Activated CD8-positive, alpha-beta T cell treated with anti-CD3 and anti-CD28 coated beads for 36 hours (primary cell): Measurements from ENCODE around the gene PRELP. TPM values are rescaled to one million over a fixed set of nuclear protein-coding genes. Genes with fewer than 3 reads are reported as not detected.

ENCODE experiments used
- ATAC-seq: fragments of 200-7000 bp; cut with Tn5 transposase; one replicate; pipeline ENCODE4 v1.10.0; 2021; ENCODE audit warnings: mild to moderate bottlenecking, moderate library complexity
- CTCF ChIA-PET: fragments of 350-600 bp; sonication (Branson Sonifier 250); formaldehyde crosslinking; loops from one replicate; lab custom pipeline; 2021; ENCODE audit warnings: antibody characterized with exemption; lab: Charles Lee
- POLR2A ChIA-PET: fragments of 350-600 bp; sonication (Branson Sonifier 250); formaldehyde crosslinking; loops from one replicate; lab custom pipeline; 2021; ENCODE audit warnings: antibody characterized with exemption; lab: Charles Lee
- DNase-seq: peaks from one replicate; pipeline ENCODE4 v3.0.0-alpha.2; 2020
- H3K27ac Mint-ChIP-seq: one replicate; pipeline ENCODE4 v1.8.0; 2021; ENCODE audit warnings: mild to moderate bottlenecking, mixed read lengths
- H3K27me3 Mint-ChIP-seq: one replicate; pipeline ENCODE4 v1.8.0; 2021; ENCODE audit warnings: mixed read lengths
- H3K36me3 Mint-ChIP-seq: one replicate; pipeline ENCODE4 v1.8.0; 2021; ENCODE audit warnings: low read depth, mixed read lengths
- H3K4me1 Mint-ChIP-seq: one replicate; pipeline ENCODE4 v1.8.0; 2021; ENCODE audit warnings: low read depth, mixed read lengths
- H3K4me3 Mint-ChIP-seq: one replicate; pipeline ENCODE4 v1.8.0; 2021; ENCODE audit warnings: mild to moderate bottlenecking, moderate library complexity, mixed read lengths
- H3K9me3 Mint-ChIP-seq: one replicate; pipeline ENCODE4 v1.8.0; 2021; ENCODE audit warnings: mixed read lengths
- intact Hi-C: fragments of 100-400 bp; cut with micrococcal nuclease; formaldehyde crosslinking; loops from one replicate; pipeline ENCODE4 v1.10.0; 2022
- total RNA-seq, 2 experiments: library from RNA; stranded (reverse); gene quantifications; one replicate each; pipeline ENCODE4 v1.2.3, GENCODE V29; 2021
- TF ChIP-seq, protein P1 (sequence below): fragments of 200-600 bp; IDR thresholded peaks from one replicate; pipeline ENCODE4 v1.8.0; 2022; ENCODE audit warnings: antibody characterized with exemption, mild to moderate bottlenecking

Gene PRELP
- total RNA-seq, 2 experiments from 2014 or later: not detected

DNA sequence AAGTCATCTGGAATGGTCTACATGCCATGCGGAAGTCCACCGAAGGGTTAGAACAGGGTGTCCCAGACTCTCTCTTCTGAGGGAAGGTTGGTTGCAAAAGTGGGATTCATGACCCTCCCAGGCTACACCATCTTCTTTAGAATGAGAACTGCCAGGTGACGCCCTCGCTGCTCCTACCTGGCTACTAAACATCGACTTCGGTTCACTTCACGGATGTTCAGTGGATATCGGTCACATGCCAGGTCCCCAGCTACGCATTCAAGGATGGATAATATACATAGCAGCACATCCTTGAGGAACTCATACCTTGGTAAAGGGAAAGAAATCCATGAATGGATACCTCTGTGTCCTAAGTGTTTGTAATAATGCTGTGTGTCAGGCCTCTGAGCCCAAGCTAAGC lies 15.0 kb downstream of the PRELP start:
- ChIA-PET CTCF (interaction anchor here (1.0 to 9.7 kb wide), 4 partner anchors 14 to 221 kb away, joined by 3 to 166 read pairs (median 64); no protein-coding TSS in a partner anchor), POLR2A (interaction anchor here (0.7 kb wide), 1 partner anchor 223 kb away, joined by 3 read pairs; no protein-coding TSS in a partner anchor)
- H3K4me1 Mint-ChIP-seq: peaks cover 6% of the 10 kb centered on the region
- no peaks in the 10 kb centered on the region for H3K27me3 Mint-ChIP-seq
- ATAC-seq (no peak), DNase-seq (no peak)
- H3K27ac Mint-ChIP-seq: no peak overlapping the region
- intact Hi-C loops: no loop called here
- H3K36me3 Mint-ChIP-seq: no peaks in the 10 kb centered on the region
- no peaks in the 10 kb centered on the region for H3K9me3 Mint-ChIP-seq
- H3K4me3 Mint-ChIP-seq: no peak overlapping the region
- TF ChIP-seq, protein P1, sequence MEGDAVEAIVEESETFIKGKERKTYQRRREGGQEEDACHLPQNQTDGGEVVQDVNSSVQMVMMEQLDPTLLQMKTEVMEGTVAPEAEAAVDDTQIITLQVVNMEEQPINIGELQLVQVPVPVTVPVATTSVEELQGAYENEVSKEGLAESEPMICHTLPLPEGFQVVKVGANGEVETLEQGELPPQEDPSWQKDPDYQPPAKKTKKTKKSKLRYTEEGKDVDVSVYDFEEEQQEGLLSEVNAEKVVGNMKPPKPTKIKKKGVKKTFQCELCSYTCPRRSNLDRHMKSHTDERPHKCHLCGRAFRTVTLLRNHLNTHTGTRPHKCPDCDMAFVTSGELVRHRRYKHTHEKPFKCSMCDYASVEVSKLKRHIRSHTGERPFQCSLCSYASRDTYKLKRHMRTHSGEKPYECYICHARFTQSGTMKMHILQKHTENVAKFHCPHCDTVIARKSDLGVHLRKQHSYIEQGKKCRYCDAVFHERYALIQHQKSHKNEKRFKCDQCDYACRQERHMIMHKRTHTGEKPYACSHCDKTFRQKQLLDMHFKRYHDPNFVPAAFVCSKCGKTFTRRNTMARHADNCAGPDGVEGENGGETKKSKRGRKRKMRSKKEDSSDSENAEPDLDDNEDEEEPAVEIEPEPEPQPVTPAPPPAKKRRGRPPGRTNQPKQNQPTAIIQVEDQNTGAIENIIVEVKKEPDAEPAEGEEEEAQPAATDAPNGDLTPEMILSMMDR: no peak

DNA sequence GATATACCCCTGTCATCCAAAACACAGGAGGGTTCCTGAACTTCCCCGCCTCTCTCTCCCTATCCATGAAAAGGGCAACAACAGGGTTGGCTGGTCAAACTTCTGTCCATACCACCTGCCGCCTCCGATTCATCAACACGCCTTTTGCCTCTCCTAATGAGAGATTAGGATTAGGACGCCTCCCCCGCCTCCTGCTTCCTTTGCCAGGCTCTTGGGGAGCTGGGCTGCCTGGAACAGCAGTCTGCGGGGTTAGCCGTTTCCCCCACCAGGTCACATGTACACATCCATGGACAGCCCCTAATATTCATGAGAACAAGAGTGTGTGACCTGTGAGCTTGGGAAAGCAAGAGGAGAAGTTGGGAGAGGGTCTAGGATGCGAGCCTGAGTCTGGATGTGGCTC lies 16.1 kb downstream of the PRELP start:
- no peak for DNase-seq

DNA sequence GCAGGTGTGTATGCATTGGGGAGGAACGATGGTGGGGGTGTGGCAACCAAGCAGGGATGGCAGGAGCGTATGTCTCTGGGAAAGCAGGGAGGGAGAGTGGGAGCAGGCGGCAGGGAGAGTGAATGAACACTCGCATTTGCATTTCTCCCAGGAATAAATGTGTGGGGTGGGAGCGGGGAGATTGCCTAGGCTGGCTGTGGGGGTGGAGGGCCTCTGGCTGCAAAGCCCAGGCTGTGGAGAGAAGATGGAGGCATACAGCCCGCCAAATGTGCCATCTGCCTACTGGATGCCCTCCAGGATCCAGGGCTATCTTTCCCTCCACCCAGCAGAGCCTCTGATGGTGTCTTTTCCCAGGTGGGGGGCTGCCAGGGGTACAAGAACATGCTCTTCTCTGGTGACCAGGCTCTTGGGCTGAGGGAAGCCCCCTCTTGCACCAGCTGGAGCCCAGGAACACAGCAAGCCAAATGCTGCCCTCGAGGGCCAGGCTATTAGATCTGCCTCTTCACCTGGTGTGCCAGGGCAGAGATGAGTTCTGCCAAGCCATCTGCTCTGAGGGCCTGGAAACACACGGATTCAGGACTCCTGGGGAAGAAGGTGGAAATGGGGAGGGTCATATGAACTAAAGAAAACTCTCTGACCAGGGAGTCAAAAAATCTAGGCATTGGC lies 16.6 kb downstream of the PRELP start:
- Mint-ChIP-seq H3K4me3 (no peak overlapping the region), H3K4me1 (peaks cover 6% of the 10 kb centered on the region), H3K27me3 (no peaks in the 10 kb centered on the region), H3K27ac (no peak overlapping the region), H3K36me3 (no peaks in the 10 kb centered on the region), H3K9me3 (no peaks in the 10 kb centered on the region)
- intact Hi-C loops: no loop called here
- TF ChIP-seq, protein P1: no peak
- no peak for ATAC-seq
- POLR2A ChIA-PET: no interaction called here
- DNase-seq: no peak
- CTCF ChIA-PET: interaction anchor here (2.1 to 9.7 kb wide), 3 partner anchors 13 to 225 kb away, joined by 6 to 166 read pairs (median 10); no protein-coding TSS in a partner anchor

More for the DNA sequence above, 16.1 kb downstream of the PRELP start:
- TF ChIP-seq, protein P1: no peak
- intact Hi-C loops: no loop called here
- POLR2A ChIA-PET: no interaction called here
- H3K9me3 Mint-ChIP-seq: no peaks in the 10 kb centered on the region
- H3K4me3 Mint-ChIP-seq: no peak overlapping the region
- CTCF ChIA-PET: interaction anchor here (1.0 to 9.7 kb wide), 3 partner anchors 13 to 222 kb away, joined by 3 to 166 read pairs (median 125); no protein-coding TSS in a partner anchor
- H3K27me3 Mint-ChIP-seq: no peaks in the 10 kb centered on the region
- no peaks in the 10 kb centered on the region for H3K36me3 Mint-ChIP-seq
- H3K27ac Mint-ChIP-seq: no peak overlapping the region
- no peak for ATAC-seq
- peaks cover 6% of the 10 kb centered on the region for H3K4me1 Mint-ChIP-seq

DNA sequence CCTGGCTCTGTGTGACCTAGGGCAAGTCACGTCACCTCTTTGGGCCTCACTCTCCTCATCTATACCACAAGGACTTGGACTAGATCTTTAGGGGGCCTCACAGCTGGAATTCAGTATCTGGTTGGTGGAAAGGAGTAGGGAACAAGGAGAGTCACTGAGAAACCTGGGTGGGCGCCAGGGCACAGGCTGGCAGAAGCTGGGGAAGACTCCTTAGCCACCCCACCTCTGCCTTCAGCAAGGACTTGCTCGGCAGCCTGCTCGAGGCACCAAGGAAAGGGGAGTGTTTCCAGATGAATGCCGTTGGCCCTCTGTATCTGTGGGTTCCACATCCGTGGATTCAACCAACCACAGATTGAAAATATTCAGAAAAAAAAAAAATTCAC lies 17.1 kb downstream of the PRELP start:
- DNase-seq (no peak), ATAC-seq (no peak)
- ChIA-PET POLR2A (no interaction called here), CTCF (interaction anchor here (0.7 to 2.2 kb wide), 3 partner anchors 12 to 225 kb away, joined by 3 to 10 read pairs (median 6); no protein-coding TSS in a partner anchor)
- H3K9me3 Mint-ChIP-seq: no peaks in the 10 kb centered on the region
- no peak overlapping the region for H3K27ac Mint-ChIP-seq
- H3K4me3 Mint-ChIP-seq: no peak overlapping the region
- intact Hi-C loops: no loop called here
- no peaks in the 10 kb centered on the region for H3K36me3 Mint-ChIP-seq
- TF ChIP-seq, protein P1: no peak
- H3K27me3 Mint-ChIP-seq: no peaks in the 10 kb centered on the region
- H3K4me1 Mint-ChIP-seq: peaks cover 2% of the 10 kb centered on the region

DNA sequence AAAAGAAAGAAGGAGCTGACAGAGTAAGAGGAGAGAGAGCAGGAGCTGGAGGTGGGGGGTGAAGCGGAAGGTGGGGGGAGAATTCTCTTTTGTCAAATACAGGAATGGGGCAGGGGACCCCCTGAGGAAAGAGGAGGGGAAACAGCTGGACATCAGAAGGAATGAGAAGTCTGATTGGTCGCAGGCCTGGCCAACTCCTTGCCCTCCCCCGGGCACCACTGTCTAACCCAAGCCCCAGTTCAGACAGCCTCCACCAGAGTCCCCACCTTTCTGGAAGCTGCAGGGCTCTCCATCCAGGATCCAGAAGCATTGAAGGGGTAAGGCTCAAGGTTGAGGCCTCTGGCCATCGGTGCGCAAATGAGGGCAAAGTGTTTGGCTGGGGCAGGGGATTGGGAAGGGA lies 18.3 kb downstream of the PRELP start, which contains the start of gene OPTC:
OPTC (plus strand) TSS at position 253 of the 400 bp plus-strand sequence. CDS start 1,853 bp downstream, outside the sequence.
- TF ChIP-seq, protein P1: no peak
- no peak for DNase-seq
- no peaks in the 10 kb centered on the region for H3K36me3 Mint-ChIP-seq
- H3K27ac Mint-ChIP-seq: no peak within 1 kb of the TSS
- no peak within 1 kb of the TSS for H3K4me3 Mint-ChIP-seq
- ChIA-PET POLR2A (interaction anchor here (1.1 kb wide), 1 partner anchor 167 kb away, joined by 3 read pairs; no protein-coding TSS in a partner anchor), CTCF (interaction anchor here (1.2 to 2.2 kb wide), 4 partner anchors 11 to 227 kb away, joined by 4 to 10 read pairs (median 8); no protein-coding TSS in a partner anchor)
- H3K27me3 Mint-ChIP-seq: no peaks in the 10 kb centered on the region
- intact Hi-C loops: no loop called here
- no peaks in the 10 kb centered on the region for H3K9me3 Mint-ChIP-seq
- no peak for ATAC-seq
- peaks cover 2% of the 10 kb centered on the region for H3K4me1 Mint-ChIP-seq
